Activated CD4-positive, alpha-beta T cell treated with anti-CD3 and anti-CD28 coated beads, Interleukin-2, amount 50 U/mL, for 24 hours (primary cell): ENCODE measurements around the gene NMUR2.

ENCODE experiments used
- DNase-seq, 2 donors: peaks; one replicate each; pipeline ENCODE4 v3.0.0-alpha.2; 2020; ENCODE audit warnings: low read depth in 1 of 2, low spot score in 1 of 2

Gene NMUR2

DNA sequence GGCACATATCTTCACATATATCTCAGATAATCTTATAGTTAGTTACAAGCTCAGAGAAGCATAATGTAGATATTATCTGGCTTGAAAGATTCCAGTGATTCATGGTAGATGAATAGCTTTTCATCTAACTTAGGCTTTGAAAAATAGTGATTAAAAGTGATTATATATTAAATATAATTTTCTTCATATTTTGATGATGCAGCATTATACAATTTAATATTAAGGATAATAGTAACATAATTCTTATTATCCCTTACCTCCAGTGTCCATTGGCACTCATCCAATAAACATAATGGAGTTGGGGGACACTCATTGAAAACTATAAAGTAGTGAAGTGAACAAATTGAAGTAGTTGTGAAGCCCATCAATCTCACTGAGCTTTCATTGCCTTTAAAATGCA is 35.8 kb downstream of the NMUR2 start:
- no peak for DNase-seq

DNA sequence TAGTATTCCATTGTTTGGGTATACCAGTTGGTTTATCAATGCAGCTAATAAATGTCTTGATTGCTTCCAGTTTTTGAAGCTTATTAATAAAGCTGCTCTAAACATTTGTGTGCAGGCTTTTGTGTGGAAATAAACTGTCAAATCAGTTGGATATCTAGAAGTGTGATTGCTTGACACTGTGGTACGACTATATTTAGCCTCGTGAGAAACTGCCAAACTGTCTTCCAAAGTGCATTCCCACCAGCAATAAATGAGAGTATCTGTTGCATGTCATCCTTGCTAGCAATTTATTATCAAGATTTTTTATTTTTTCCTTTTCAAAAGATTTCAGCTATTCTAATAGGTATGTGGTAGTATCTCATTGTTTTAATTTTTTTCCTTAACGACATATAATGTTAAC is 37.5 kb downstream of the NMUR2 start:
- DNase-seq, result no peak

DNA sequence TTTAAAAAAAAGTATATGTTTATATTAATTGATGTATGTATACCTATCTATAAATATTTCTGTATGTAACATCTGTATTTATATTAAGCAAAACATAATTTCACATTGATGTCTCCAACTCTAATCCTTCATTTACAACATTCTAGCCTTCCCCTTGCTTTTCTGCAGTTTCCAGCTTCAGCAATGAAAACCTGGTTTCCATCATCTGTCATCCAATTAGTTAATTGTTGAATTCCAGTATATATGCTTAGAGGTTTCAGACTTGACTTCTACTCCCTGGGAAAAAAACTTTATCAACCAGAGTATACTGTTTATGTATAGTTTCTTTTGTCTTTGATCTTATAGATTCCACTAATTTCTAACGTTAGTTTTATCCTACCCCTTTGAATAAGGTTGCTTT is 38.4 kb downstream of the NMUR2 start:
- DNase-seq, result no peak

DNA sequence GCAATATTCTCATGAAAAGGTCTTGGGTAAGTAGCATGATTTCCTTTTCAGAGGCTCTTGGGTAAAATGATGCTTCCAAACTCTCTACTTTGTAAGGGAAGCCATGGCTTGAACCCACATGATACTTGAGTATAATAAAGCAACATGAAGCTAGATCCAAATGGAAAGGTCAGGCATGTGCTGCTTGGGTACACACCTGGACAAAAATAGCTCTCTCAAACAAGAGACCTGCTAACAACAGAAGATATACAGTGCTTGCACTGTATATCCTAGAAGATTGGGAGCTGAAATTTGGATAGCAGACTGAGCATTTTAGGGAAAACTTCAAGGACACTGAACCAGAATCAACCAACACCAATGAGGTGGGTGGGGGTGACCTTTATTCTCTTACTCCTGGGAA is 40.2 kb downstream of the NMUR2 start:
- DNase-seq, result no peak

DNA sequence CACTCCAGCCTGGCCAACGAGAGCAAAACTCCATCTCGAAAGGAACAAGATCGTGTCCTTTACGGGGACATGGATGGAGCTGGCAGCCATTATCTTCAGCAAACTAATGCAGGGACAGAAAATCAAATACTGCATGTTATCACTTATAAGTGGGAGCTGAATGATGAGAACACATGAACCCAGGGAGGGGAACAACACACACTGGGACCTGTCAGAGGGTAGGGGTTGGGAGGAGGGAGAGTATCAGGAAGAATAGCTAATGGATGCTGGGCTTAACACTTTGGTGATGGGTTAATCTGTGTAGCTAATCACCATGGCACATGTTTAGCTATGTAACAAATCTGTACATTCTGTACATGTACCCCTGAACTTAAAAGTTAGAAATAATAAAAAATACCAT is 40.9 kb downstream of the NMUR2 start:
- DNase-seq, result no peak

DNA sequence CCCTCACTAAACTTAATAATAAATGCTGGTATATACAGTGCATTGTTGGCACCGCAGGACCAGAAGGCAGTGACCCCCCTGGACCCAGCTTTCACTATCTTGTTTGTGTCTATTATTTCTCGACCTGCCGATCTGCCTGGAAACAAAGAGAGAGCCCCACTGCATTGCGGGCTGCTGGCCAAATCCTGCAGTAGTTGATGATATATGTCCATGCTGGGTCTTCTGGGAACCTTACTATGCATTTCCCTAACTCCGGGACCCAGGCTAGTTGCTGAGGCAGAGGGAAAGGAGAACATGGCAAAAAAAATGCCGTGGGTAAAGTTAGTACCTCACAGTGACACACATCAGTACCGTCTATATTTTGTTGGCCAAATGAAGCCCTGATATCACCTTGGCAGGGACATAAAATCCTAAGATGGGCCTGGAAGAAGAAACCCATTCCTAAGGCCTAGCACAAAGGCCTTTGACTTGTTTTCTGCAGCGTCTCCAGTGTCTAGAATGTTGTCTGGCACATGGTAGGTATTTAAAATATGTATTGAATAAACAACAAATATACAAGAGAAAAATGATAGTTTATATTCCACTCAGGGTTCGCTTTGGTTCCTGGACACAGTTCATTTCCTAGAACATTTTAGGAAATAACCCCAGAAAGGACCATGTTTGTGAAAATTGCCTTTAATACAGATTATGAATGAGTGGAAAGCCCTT is 46.1 kb downstream of the NMUR2 start:
- no peak for DNase-seq

DNA sequence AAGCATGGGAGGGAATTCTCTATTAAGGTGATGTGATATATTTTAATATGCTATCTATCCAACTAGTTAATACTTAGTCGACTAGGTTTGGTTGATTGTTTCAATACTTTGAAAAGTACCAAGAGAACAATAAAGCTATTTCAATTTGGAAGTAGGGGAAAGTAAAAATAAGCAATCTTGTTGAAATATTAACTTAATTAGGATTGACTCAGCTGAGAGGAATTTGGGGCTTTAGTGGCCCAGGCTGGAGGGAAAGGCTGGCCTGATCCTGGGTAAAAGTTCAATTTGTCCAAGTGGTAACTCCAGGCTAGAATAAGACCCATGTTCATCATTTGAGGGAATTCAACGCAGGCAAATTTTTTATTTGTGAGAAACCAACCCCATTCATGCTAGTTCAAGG is 48.6 kb downstream of the NMUR2 start:
- no peak for DNase-seq

DNA sequence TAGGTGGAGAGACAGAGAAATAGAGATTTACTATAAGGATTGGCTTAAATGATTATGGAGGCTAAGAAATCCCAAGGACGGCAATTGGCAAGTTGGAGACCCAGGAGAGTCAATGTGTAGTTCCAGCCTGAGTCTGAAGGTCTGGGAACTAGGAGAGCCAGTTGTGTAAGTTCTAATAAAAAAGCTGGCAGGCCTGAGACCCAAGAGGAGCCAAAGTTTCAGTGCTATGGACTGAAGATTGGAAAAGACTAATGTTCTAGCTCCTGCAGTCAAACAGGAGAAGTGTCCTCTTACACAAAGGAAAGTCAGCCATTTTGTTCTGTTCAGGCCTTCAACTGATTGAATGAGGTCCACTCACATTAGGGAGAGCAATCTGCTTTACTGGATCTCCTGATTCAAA is 50.0 kb downstream of the NMUR2 start:
- DNase-seq, result no peak

DNA sequence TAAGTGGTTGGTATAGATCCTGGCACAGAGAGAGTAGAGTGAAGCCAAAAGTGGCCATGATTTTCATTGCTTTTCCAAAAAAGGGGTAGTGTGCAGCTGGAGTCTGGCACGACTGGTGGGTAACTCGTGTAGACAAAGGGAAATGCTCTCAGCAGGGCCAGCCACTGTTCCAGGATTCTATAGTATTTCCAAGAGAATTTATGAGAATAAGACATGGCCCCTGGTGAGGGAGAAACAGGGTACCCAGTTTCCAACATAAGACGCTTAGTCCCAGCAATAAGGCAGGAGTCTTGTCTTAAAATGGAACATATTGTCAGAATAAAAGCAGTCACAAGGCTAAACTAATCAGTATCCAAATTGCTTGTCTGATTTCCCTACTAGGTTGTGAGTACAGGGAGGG is 52.1 kb downstream of the NMUR2 start:
- DNase-seq, result no peak

DNA sequence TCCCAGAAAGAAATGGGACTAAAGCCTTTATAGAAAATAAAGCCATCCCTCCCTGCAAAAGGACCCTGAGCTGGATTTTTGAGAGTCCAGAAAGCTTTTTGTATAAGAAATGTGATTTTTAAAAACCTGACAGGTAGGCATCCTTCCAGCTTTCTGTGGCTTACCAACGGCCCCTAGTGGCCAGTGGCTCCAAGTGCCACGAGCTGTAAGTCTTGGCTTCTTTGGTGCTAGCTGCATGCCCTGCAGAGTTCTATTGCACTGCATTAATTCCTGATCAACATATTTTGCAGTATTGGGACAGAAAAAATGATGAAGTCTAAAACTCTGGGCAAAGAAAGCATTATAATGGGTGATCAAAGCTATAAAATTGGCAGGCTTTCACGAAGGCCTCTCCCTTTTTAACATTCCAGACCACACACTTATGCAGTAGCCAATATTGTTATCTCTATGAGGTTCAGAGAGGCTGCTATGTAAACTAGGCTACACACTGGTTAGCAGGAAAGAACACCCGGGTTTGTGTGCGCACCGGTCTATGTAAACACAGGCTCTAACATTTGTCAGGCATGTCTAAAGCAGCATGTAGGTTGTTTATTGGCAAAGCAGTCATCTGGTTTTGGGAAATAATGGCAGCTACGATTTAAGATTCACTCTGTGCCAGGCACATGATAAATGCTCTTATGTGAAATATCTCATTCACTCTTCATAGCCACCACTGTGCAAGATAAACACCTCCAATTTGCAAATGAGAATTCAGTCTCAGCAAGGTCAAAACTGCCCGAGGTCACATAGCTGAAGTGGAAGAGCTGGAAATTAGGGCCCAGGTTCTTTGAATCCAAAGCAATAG is 55.2 kb downstream of the NMUR2 start:
- no peak for DNase-seq
